BE2C (cell line): ENCODE measurements around the gene COL4A2.

Experiments used
- DNase-seq: peaks from one replicate; pipeline ENCODE4 v3.0.0-alpha.2; 2020
- H3K27me3 ChIP-seq: fragments of 250-450 bp; sonication (Bioruptor Pico); 2 replicates; pipeline ENCODE4 v1.5.1; 2020; ENCODE audit warnings: mild to moderate bottlenecking
- H3K36me3 ChIP-seq: fragments of 250-450 bp; sonication (Bioruptor Pico); 2 replicates; pipeline ENCODE4 v1.5.1; 2020; ENCODE audit warnings: mild to moderate bottlenecking
- H3K4me1 ChIP-seq: fragments of 250-450 bp; sonication (Bioruptor Pico); 2 replicates; pipeline ENCODE4 v1.5.1; 2020
- H3K4me3 ChIP-seq: 2 replicates; pipeline ENCODE4 v1.5.1; 2011; ENCODE audit warnings: low read depth, low read length
- H3K9me3 ChIP-seq: fragments of 250-450 bp; sonication (Bioruptor Pico); 2 replicates; pipeline ENCODE4 v1.5.1; 2020
- CTCF ChIP-seq: IDR thresholded peaks from 2 replicates; pipeline ENCODE4 v1.5.1; 2012; ENCODE audit warnings: mild to moderate bottlenecking, low read depth, low read length

Gene COL4A2

DNA sequence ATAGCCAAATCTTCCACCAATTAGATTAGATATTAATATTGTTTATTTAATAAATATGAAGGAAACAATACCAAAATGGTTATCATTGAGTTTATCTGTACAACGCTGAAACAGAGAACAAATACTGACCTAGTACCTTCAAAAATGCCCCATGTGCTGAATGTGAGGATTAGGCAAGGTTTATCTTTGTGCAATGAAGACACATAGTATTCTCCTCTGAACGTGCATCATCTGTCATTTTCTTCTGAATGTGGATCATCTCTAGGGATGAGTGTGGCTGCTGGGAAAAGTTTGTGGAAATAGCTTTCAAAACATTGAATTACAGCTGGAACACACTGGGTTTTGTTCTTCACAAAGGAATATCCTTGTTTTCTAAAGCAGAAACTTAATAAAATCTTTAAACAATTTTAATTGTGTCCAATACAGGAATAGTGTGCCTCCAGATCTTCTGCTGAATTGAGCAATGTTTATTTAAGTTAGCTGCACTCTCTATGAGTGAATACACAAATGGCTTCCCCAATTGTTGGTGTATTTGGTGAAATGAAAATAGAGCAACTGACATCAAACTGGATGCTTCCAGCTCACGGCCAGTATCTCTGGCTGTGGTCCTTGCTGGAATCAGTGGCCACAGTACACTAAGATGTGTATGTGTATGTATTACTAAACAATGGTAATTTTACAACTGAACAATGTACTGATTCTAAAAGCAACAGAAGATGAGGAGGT lies 6.8 kb upstream of the COL4A2 start:
- TF ChIP-seq CTCF = no peak
- no peaks in the 10 kb centered on the region for H3K4me1 ChIP-seq
- no peaks in the 10 kb centered on the region for H3K9me3 ChIP-seq
- H3K27me3 ChIP-seq = peaks cover 77% of the 10 kb centered on the region
- no peak for DNase-seq
- H3K36me3 ChIP-seq = no peaks in the 10 kb centered on the region
- H3K4me3 ChIP-seq = no peak overlapping the region

DNA sequence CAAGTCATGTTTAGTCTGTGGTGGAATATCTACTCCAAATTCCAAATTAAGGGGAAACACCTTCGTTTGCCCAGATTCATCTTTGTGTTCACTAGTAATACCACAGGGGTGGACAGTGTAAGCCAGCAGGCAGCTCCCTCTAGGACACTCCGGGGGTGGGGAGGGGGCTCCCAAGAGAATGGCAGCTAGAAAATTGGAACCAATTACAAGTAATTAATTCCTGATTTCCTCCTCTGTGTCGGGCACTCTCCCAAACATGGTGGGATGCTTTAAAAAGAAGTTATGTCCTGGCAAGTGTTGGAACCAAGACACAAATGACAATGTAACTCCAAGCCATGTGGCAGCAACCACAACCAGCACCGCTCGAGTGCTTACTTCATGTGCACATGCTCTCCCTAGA lies 6.0 kb upstream of the COL4A2 start:
- Histone ChIP-seq H3K36me3 (no peaks in the 10 kb centered on the region), H3K27me3 (peaks cover 82% of the 10 kb centered on the region), H3K4me3 (no peak overlapping the region), H3K4me1 (no peaks in the 10 kb centered on the region), H3K9me3 (no peaks in the 10 kb centered on the region)
- no peak for TF ChIP-seq CTCF
- no peak for DNase-seq

DNA sequence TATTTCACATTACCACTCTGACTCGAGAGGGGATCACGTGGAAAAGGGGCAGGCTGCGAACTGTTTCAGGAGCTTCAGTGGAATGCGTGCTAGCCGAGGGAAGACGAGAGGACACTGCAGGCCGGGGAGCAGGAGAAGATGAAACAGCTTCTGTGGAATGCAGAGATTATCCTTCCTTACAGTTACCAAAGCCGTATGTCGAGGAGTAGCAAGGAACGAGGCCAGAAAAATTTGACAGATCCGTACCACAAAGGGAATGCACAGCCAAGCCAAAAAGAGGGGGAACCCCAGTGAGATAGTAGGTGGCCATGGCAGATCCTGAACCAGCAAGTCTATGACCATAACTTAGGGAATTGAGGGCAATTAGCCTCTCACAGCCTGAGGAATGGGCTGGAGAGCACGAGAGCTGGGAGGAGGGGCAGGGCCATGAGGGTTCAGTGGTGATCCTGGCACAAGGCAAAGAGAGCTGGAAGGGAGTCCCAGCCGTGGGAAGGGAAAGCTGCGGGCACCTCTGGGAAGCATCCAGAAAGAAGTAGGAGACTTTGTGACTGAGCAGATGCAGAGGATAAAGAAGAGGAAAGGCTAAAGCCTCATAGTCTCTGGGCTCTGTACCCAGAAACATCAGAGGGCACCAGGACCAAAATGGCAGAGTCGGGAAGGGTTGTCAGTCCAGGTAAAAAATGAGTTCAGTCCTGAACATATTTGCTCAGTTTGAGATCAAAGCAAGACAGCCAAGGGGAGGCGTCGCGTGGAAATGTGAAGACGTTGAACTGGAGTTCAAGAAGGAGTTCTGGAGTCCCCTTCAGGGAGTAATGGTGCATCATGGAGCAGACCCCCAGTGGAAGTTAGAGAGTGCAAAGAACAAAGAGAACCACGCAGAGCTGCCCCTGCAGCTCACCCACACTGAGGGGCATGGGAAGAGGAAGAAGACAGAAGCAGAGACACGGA lies 5.2 kb upstream of the COL4A2 start:
- no peak for DNase-seq
- Histone ChIP-seq H3K9me3 (no peaks in the 10 kb centered on the region), H3K36me3 (no peaks in the 10 kb centered on the region), H3K27me3 (peaks cover 84% of the 10 kb centered on the region), H3K4me1 (no peaks in the 10 kb centered on the region), H3K4me3 (no peak overlapping the region)
- no peak for TF ChIP-seq CTCF

DNA sequence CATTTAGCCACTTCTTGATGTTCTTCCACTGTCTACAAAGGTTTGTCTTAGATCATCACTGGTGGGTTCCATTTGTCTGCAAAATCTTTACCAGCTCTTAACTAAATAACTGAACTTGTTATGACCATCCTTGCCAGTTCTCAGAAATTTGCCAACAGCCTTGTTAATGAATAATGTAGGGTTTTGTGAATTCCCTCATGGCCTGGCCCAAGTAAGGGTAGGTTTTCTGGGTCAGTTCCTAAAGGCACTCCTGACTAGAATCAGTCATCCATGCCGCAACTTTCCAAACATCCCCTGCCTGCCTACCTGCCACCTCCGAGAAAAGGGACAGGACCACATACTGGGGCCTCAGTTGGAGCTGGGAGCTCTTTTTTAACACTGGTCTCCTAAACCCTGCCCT lies 4.1 kb upstream of the COL4A2 start:
- Histone ChIP-seq H3K36me3 (no peaks in the 10 kb centered on the region), H3K9me3 (no peaks in the 10 kb centered on the region), H3K27me3 (peaks cover 91% of the 10 kb centered on the region), H3K4me3 (no peak overlapping the region), H3K4me1 (no peaks in the 10 kb centered on the region)
- no peak for TF ChIP-seq CTCF
- no peak for DNase-seq

- peaks cover 93% of the 10 kb centered on the region for H3K27me3 ChIP-seq
- no peaks in the 10 kb centered on the region for H3K4me1 ChIP-seq
- H3K36me3 ChIP-seq = no peaks in the 10 kb centered on the region
- no peak for DNase-seq
- H3K9me3 ChIP-seq = no peaks in the 10 kb centered on the region
- no peak overlapping the region for H3K4me3 ChIP-seq
- TF ChIP-seq CTCF = no peak
These were observed 3.4 kb upstream of the COL4A2 start for GRCh38 chr13:110303644-110304043.

DNA sequence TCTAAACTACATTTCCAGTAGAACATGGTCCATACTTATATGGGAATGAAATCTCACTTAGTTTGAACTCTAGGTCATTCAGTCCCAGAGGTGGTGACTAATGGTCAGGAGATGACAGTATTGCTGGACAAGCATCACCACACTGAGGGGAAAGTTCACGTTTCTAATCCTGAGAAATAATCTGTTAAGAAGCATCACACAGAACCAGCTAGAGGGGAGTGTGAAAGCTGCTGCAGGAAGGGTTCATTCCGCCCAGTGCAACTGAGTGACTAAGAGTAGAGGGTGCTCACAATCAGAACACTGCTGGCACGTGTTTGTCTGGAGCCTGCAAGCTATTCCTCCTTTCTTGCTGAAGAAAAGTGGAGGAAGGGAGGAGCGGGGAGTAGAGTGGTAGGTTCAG lies 2.8 kb upstream of the COL4A2 start:
- H3K36me3 ChIP-seq = no peaks in the 10 kb centered on the region
- no peaks in the 10 kb centered on the region for H3K4me1 ChIP-seq
- H3K4me3 ChIP-seq = no peak overlapping the region
- H3K9me3 ChIP-seq = no peaks in the 10 kb centered on the region
- DNase-seq = no peak
- peaks cover 93% of the 10 kb centered on the region for H3K27me3 ChIP-seq
- no peak for TF ChIP-seq CTCF
